Measurements from ENCODE around the gene MGAT4C.

- TF ChIP-seq CTCF (IDR thresholded peaks at IDR 0.05): no peak
- TF ChIP-seq POLR2A (IDR thresholded peaks at IDR 0.05): no peak
Observed at GRCh38 chr12:86057092-86057845, 198.9 kb downstream of the MGAT4C start.
